Activated CD4-positive, alpha-beta T cell treated with anti-CD3 and anti-CD28 coated beads, Interleukin-2, amount 10 ng/mL, durations not matched to agents 7 days and 5 days (primary cell): ENCODE measurements around the gene EIF3L. TPM values are rescaled to one million over a fixed set of nuclear protein-coding genes. Genes with fewer than 3 reads are reported as not detected.
A peak's percentile ranks its signal among the peaks of the same experiment; 100 is the strongest.

Experiments
- CTCF ChIA-PET: fragments of 350-600 bp; sonication (Branson Sonifier 250); formaldehyde crosslinking; loops from one replicate; lab custom pipeline; 2021; ENCODE audit warnings: antibody characterized with exemption; lab: Charles Lee
- POLR2A ChIA-PET: fragments of 350-600 bp; sonication (Branson Sonifier 250); formaldehyde crosslinking; loops from one replicate; lab custom pipeline; 2021; ENCODE audit warnings: antibody characterized with exemption; lab: Charles Lee
- DNase-seq: peaks from one replicate; pipeline ENCODE4 v3.0.0-alpha.2; 2020
- H3K27ac Mint-ChIP-seq: one replicate; pipeline ENCODE4 v1.8.0; 2021; ENCODE audit warnings: mild to moderate bottlenecking, moderate library complexity, mixed read lengths
- H3K27me3 Mint-ChIP-seq: one replicate; pipeline ENCODE4 v1.8.0; 2021; ENCODE audit warnings: mixed read lengths
- H3K36me3 Mint-ChIP-seq: one replicate; pipeline ENCODE4 v1.8.0; 2021; ENCODE audit warnings: low read depth, mixed read lengths
- H3K4me1 Mint-ChIP-seq: one replicate; pipeline ENCODE4 v1.8.0; 2021; ENCODE audit warnings: mixed read lengths
- H3K4me3 Mint-ChIP-seq: one replicate; pipeline ENCODE4 v1.8.0; 2021; ENCODE audit warnings: mild to moderate bottlenecking, moderate library complexity, mixed read lengths
- H3K9me3 Mint-ChIP-seq: one replicate; pipeline ENCODE4 v1.8.0; 2021; ENCODE audit warnings: mixed read lengths
- total RNA-seq, 2 experiments: library from RNA; stranded (reverse); gene quantifications; one replicate each; pipeline ENCODE4 v1.2.3, GENCODE V29; 2021

Gene EIF3L
- total RNA-seq, 2 experiments from 2014 or later = 444 to 449 TPM

GRCh38 chr22:37884420-37884819 lies 35.2 kb downstream of the EIF3L start:
- Mint-ChIP-seq H3K9me3 (no peaks in the 10 kb centered on the region), H3K4me3 (no peak overlapping the region), H3K27me3 (no peaks in the 10 kb centered on the region), H3K27ac (no peak overlapping the region), H3K4me1 (peaks cover 9% of the 10 kb centered on the region), H3K36me3 (peaks cover 43% of the 10 kb centered on the region)
- ChIA-PET POLR2A (no interaction called here), CTCF (interaction anchor here (1.3 kb wide), 1 partner anchor 21 kb away, joined by 5 read pairs; no protein-coding TSS in a partner anchor)
- DNase-seq = no peak

- peaks cover 34% of the 10 kb centered on the region for H3K36me3 Mint-ChIP-seq
- peak overlapping the region; percentile 50 for H3K27ac Mint-ChIP-seq
- CTCF ChIA-PET = interaction anchor here (0.6 to 2.9 kb wide), 7 partner anchors 8 to 102 kb away, joined by 3 to 11 read pairs (median 3); partner anchors contain the start of gene MICALL1
Measured at GRCh38 chr22:37887584-37888378, 38.6 kb downstream of the EIF3L start.

GRCh38 chr22:37891926-37892325 lies 42.7 kb downstream of the EIF3L start:
- H3K27me3 Mint-ChIP-seq = no peaks in the 10 kb centered on the region
- POLR2A ChIA-PET = no interaction called here
- H3K27ac Mint-ChIP-seq = no peak overlapping the region

More at GRCh38 chr22:37887584-37888378, 38.6 kb downstream of the EIF3L start:
- no peak overlapping the region for H3K4me3 Mint-ChIP-seq
- DNase-seq = no peak
- H3K9me3 Mint-ChIP-seq = no peaks in the 10 kb centered on the region
- no peaks in the 10 kb centered on the region for H3K27me3 Mint-ChIP-seq
- H3K4me1 Mint-ChIP-seq = peaks cover 9% of the 10 kb centered on the region
- POLR2A ChIA-PET = no interaction called here

GRCh38 chr22:37892566-37893335 lies 43.5 kb downstream of the EIF3L start:
- H3K9me3 Mint-ChIP-seq = no peaks in the 10 kb centered on the region
- no peaks in the 10 kb centered on the region for H3K27me3 Mint-ChIP-seq
- ChIA-PET POLR2A (interaction anchor here (0.6 kb wide), 1 partner anchor 9 kb away, joined by 3 read pairs; no protein-coding TSS in a partner anchor), CTCF (interaction anchor here (0.5 to 1.8 kb wide), 6 partner anchors 11 to 211 kb away, joined by 3 to 4 read pairs (median 4); no protein-coding TSS in a partner anchor)
- H3K4me1 Mint-ChIP-seq = peaks cover 40% of the 10 kb centered on the region
- no peak for DNase-seq
- H3K36me3 Mint-ChIP-seq = peaks cover 26% of the 10 kb centered on the region
- no peak overlapping the region for H3K4me3 Mint-ChIP-seq
- no peak overlapping the region for H3K27ac Mint-ChIP-seq

More at GRCh38 chr22:37891926-37892325, 42.7 kb downstream of the EIF3L start:
- Mint-ChIP-seq H3K9me3 (no peaks in the 10 kb centered on the region), H3K4me1 (peaks cover 38% of the 10 kb centered on the region), H3K36me3 (peaks cover 29% of the 10 kb centered on the region), H3K4me3 (no peak overlapping the region)
- no peak for DNase-seq
- CTCF ChIA-PET = interaction anchor here (0.6 to 1.8 kb wide), 3 partner anchors 17 to 211 kb away, joined by 3 to 4 read pairs (median 3); no protein-coding TSS in a partner anchor

- ChIA-PET POLR2A (interaction anchor here (0.6 kb wide), 1 partner anchor 10 kb away, joined by 3 read pairs; no protein-coding TSS in a partner anchor), CTCF (interaction anchor here (0.5 to 1.6 kb wide), 4 partner anchors 10 to 210 kb away, joined by 3 to 4 read pairs (median 4); no protein-coding TSS in a partner anchor)
- H3K27me3 Mint-ChIP-seq = no peaks in the 10 kb centered on the region
- no peak overlapping the region for H3K4me3 Mint-ChIP-seq
- H3K9me3 Mint-ChIP-seq = no peaks in the 10 kb centered on the region
- peak overlapping the region; percentile 87 for H3K27ac Mint-ChIP-seq
- H3K36me3 Mint-ChIP-seq = peaks cover 17% of the 10 kb centered on the region
- peaks cover 38% of the 10 kb centered on the region for H3K4me1 Mint-ChIP-seq
- no peak for DNase-seq
Measured at GRCh38 chr22:37893583-37893983, 44.4 kb downstream of the EIF3L start.

- H3K27ac Mint-ChIP-seq = peak overlapping the region; percentile 97
- H3K4me3 Mint-ChIP-seq = no peak overlapping the region
- POLR2A ChIA-PET = interaction anchor here (0.6 kb wide), 1 partner anchor 30 kb away, joined by 10 read pairs; no protein-coding TSS in a partner anchor
- H3K9me3 Mint-ChIP-seq = no peaks in the 10 kb centered on the region
- CTCF ChIA-PET = interaction anchor here (1.1 kb wide), 1 partner anchor 8 kb away, joined by 4 read pairs; no protein-coding TSS in a partner anchor
- H3K36me3 Mint-ChIP-seq = peaks cover 9% of the 10 kb centered on the region
- H3K27me3 Mint-ChIP-seq = no peaks in the 10 kb centered on the region
- peaks cover 40% of the 10 kb centered on the region for H3K4me1 Mint-ChIP-seq
- DNase-seq = no peak
Measured at GRCh38 chr22:37894939-37895670, 45.9 kb downstream of the EIF3L start.

- peak; percentile 77 for DNase-seq
- peaks cover 41% of the 10 kb centered on the region for H3K4me1 Mint-ChIP-seq
- H3K27ac Mint-ChIP-seq = peak overlapping the region; percentile 97
- no peaks in the 10 kb centered on the region for H3K9me3 Mint-ChIP-seq
- H3K36me3 Mint-ChIP-seq = peaks cover 8% of the 10 kb centered on the region
- CTCF ChIA-PET = interaction anchor here (0.6 to 2.4 kb wide), 7 partner anchors 9 to 147 kb away, joined by 3 to 14 read pairs (median 4); partner anchors contain the start of gene MICALL1
- POLR2A ChIA-PET = interaction anchor here (0.6 to 0.7 kb wide), 3 partner anchors 31 to 140 kb away, joined by 3 to 10 read pairs (median 3); no protein-coding TSS in a partner anchor
- no peaks in the 10 kb centered on the region for H3K27me3 Mint-ChIP-seq
- H3K4me3 Mint-ChIP-seq = peak overlapping the region; percentile 58
Measured at GRCh38 chr22:37896181-37896592, 47.0 kb downstream of the EIF3L start.

- ChIA-PET POLR2A (interaction anchor here (0.7 kb wide), 1 partner anchor 141 kb away, joined by 3 read pairs; no protein-coding TSS in a partner anchor), CTCF (interaction anchor here (1.0 to 2.4 kb wide), 6 partner anchors 9 to 753 kb away, joined by 3 to 14 read pairs (median 4); partner anchors contain the start of gene MICALL1)
- Mint-ChIP-seq H3K27me3 (no peaks in the 10 kb centered on the region), H3K9me3 (no peaks in the 10 kb centered on the region), H3K36me3 (peaks cover 6% of the 10 kb centered on the region), H3K27ac (peak overlapping the region; percentile 97), H3K4me3 (peak overlapping the region; percentile 58), H3K4me1 (peaks cover 49% of the 10 kb centered on the region)
- no peak for DNase-seq
Measured at GRCh38 chr22:37896939-37897338, 47.7 kb downstream of the EIF3L start.

GRCh38 chr22:37897807-37898206 lies 48.6 kb downstream of the EIF3L start:
- peaks cover 49% of the 10 kb centered on the region for H3K4me1 Mint-ChIP-seq
- H3K4me3 Mint-ChIP-seq = no peak overlapping the region
- ChIA-PET POLR2A (no interaction called here), CTCF (interaction anchor here (0.6 to 2.4 kb wide), 5 partner anchors 8 to 752 kb away, joined by 3 to 14 read pairs (median 5); partner anchors contain the start of gene MICALL1)
- H3K27ac Mint-ChIP-seq = peak overlapping the region; percentile 50
- DNase-seq = no peak
- no peaks in the 10 kb centered on the region for H3K9me3 Mint-ChIP-seq
- no peaks in the 10 kb centered on the region for H3K27me3 Mint-ChIP-seq
- H3K36me3 Mint-ChIP-seq = peaks cover 6% of the 10 kb centered on the region

- Mint-ChIP-seq H3K4me1 (peaks cover 46% of the 10 kb centered on the region), H3K9me3 (no peaks in the 10 kb centered on the region), H3K4me3 (no peak overlapping the region), H3K27me3 (no peaks in the 10 kb centered on the region), H3K27ac (peak overlapping the region; percentile 13), H3K36me3 (peaks cover 6% of the 10 kb centered on the region)
- ChIA-PET POLR2A (no interaction called here), CTCF (interaction anchor here (0.6 to 2.4 kb wide), 4 partner anchors 12 to 36 kb away, joined by 3 to 8 read pairs (median 4); no protein-coding TSS in a partner anchor)
- DNase-seq = no peak
Measured at GRCh38 chr22:37898441-37899181, 49.4 kb downstream of the EIF3L start.
